T follicular helper cell (primary cell): ENCODE results near the gene BPHL.
"Not testable (repeated sequence)": the region's sequence is repeated elsewhere in the genome, so short reads cannot be mapped to it uniquely, and the experiment has no call there.

Source experiments
- DNase-seq: peaks from one replicate; pipeline ENCODE4 v3.0.0-alpha.2; 2020; ENCODE audit warnings: low read depth
- total RNA-seq, 2 experiments: gene quantifications; one replicate each; lab custom pipeline; 2026; lab: John Stamatoyannopoulos, UW

The BPHL gene
- 3.5 to 7.5 reads per million in 2 experiments for total RNA-seq

DNA sequence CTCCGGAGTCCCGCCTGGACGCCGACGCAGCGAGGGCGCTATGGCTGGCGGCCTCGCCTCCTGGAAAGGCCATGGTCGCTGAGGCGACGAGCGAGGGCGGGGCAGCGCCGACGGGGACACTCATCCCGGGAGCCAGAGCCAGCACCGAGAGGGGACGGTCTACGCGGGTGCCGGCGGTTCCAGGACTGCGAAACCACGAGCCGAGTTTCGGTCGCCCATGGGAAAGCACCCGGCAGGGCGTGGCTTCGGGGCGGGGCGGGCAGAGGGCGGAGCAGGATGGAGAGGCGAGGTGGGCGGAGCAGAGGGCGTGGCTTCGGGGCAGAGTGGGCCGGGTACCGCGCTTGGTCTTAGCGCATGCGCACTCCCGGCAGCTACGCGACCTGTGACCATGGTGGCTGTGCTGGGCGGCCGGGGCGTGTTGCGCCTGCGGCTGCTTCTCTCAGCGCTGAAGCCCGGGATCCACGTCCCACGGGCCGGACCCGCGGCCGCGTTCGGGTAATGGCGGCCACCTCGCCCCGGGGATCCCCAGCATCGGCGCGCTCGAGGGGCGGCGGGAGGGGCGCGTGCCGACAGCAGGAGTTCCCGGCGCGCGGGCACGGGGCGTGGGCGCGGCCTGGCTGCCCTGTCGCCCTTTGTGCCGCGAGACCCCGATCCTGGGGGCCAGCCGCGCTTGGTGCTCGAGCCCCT lies at the start of gene BPHL:
BPHL (plus strand) TSS at position 359 of the 687 bp plus-strand sequence; CDS start at position 389, 30 bp downstream.
- peak; percentile 99 for DNase-seq

DNA sequence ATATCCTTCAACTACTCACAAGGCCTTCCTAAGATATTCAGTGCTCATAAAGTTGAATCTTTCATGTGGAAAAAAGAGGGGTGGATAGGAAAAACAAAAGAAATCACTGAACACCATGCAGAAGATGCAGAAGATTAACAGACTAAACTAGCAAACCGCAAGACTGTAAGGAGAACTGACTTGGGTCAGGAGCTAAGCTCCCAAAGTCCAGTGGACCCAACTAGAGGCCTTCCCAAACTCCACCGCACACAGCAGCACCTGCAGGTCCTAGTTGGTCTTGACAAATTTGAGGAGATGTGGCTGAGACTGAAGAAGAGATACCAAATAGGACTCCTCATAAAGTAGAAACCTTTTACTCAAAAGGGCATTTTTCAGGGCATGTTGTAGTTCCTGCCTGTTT lies 46.9 kb upstream of the BPHL start:
- no peak for DNase-seq

GRCh38 chr6:3072798-3073197 lies 45.7 kb upstream of the BPHL start:
- no peak for DNase-seq

DNA sequence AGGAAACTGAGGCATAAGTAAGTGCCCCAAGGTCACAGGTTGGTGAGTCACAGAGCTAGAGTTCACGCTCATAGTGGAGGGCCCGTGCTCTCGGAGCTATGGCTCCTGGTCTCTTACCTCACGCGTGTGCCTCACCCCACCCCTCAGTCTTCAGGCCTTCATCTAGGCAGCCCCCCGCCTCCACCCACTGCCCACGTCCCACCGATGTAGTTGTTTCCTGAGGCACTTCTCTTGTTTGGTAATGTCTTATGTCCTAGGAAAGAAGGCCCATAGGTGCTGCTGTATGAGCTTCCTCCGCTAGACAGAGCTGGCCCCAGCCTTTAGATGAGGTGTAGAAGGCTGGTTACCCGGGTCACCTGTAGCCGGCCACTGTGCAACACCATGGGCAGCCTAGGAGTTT lies 45.1 kb upstream of the BPHL start:
- DNase-seq = no peak

DNA sequence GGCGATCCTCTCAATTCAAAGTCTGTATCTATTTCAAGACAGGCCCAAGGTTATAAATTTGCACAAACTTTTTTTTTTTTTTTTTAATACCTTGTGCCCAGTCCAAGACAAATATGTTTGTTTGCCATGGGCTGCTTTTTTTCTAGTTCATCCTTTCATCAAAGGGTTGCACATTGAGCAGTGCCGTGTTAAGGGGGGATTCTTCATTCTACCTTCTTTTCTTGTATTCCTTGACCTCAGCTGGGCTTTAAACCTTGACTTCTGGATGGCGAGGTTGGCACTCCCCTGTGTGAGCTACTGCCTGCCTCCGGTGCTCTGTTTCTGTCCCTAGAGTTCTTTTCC lies 42.8 kb upstream of the BPHL start:
- no peak for DNase-seq

DNA sequence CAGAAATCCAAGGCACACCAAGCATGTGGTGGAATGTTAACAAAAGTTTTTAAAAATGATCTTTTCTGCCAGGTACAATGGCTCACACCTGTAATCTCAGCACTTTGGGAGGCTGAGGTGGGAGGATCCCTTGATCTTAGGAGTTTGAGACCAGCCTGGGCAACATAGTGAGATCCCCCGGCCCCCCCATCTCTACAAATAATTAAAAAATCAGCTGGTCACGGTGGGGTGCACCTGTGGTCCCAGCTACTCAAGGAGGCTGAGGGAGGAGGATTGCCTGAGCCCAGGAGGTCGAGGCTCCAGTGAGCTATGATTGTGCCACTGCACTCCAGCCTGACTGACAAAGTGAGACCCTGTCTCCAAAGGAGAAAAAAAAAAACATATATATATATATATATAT lies 42.2 kb upstream of the BPHL start:
- no peak for DNase-seq

DNA sequence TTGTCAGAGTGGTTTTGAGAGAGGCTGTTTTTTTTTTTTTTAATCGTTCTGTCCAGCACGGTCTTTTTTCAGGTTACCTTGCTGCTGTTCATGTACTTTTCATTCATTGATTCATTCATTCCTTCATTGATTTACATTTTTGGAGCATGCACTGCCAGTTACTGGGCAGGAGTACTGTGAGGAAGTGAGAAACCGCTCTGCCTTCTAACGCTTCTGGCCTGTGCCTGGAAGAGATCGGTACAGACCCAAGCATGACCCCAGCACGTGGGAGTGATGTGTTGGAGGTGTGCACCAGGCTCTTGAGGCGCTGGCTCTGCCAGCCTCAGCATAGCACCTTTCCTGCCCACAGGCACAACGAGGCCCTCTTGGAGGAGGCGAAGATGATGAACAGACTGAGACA lies 41.1 kb upstream of the BPHL start:
- DNase-seq = no peak

DNA sequence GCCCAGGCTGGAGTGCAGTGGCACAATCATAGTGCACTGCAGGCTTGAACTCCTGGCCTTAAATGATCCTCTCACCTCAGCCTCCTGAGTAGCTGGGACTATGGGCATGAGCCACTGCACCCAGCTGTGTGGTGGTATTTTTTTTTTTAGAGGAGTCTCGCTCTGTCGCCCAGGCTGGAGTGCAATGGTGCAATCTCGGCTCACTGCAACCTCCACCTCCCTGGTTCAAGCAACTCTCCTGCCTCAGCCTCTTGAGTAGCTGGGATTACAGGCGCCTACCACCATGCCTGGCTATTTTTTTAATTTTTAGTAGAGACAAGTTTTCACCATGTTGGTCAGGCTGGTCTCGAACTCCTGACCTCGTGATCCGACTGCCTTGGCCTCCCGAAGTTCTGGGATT lies 39.6 kb upstream of the BPHL start:
- not testable (repeated sequence) for DNase-seq

DNA sequence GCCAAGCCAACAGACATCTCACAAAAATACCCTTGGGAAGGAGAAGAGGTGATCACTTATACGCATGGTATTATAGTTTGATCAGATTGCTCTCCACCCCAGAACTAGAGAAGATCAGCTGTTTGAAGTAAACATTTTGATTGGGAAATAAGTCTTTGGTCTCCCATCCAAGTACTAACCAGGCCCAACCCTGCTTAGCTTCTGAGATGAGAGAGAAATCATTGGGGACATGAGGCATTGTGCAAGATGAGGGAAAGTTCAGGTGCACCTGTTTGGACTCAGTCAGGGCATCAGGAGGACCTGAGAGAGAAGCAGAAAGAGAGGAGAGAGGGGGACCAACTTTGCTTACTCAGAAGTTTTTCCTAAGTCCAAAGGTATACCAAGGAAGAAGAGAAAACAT lies 38.8 kb upstream of the BPHL start:
- DNase-seq = no peak

DNA sequence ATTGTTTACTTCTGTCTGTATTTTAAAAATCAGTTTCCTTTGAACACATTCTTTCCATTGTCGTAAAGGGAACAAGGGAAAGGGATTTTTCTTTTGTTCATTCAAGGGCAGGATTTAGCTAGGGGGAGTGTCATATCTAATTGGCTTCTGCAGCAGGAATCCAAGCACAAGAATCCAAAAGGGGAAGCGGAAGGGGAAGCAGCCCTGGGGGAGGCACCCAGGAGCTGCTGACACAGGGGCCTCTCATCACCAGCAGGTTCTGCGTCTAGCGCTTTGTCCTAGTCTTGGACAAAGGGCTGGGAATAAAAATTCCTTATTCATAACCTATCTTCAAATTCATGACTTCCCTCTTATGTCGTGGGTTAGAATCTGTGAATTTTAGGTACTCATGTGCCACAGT lies 36.6 kb upstream of the BPHL start:
- no peak for DNase-seq

- DNase-seq = no peak
These were observed 33.4 kb upstream of the BPHL start for GRCh38 chr6:3085074-3085473.

- DNase-seq = no peak
These were observed 32.1 kb upstream of the BPHL start for GRCh38 chr6:3086282-3086946.

DNA sequence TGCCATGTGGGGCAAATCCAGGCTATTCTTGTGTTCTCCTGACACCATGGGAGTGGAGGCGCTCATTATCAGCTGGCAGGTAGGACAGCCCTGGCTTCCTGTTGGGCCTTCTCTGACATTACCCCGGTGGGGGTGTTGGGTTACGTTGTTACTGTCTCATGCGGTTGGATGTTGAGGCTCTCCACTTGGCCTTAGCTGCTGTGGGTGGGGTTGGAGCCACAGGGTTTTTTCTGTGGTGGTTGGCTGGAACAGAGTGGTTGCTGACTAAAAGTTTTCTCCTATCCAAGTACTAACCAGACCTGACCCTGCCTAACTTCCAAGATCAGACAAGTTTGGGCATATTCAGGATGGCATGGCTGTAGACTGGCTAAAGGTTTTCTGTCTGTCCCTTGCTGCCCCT lies 30.1 kb upstream of the BPHL start:
- DNase-seq = no peak

DNA sequence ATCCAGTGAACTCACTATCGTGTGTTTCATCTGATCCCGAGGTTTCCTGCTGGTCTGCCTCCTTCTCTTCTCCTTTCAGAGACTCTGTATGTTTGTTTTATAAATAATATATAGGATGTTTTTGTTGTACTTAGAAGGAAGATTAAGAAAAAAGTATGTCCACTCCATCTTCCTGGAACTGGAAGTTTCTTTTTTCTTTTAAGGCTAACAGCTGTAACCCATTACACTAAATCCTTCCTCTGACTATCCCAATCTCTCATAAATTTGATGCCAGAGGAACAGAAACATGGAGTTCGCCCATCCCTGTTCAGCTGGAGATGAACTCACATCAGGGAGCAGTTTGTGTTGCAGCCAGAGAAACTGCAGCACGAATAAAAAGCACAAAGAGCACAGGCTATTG lies 29.5 kb upstream of the BPHL start:
- no peak for DNase-seq

- no peak for DNase-seq
These were observed 28.5 kb upstream of the BPHL start for GRCh38 chr6:3090013-3090412.

DNA sequence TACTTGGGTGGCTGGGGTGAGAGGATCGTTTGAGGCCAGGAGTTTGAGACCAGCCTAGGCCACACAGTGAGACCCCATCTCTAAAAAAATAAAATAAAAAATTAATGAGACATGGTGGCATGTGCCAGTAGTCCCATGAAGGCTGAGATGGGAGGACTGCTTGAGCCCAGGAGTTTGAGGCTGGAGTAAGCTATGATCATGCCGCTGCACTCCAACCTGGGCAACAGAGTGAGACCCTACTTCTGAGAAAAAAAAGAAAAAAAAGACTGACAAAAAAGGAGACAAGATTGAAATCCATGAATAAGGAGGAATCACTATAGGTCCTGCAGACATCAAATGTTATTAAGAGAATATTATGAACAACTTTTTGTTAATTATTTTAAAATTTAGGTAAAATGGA lies 23.7 kb upstream of the BPHL start:
- DNase-seq = no peak

GRCh38 chr6:3102875-3103274 lies 15.6 kb upstream of the BPHL start:
- DNase-seq = no peak

- DNase-seq = no peak
These were observed 9.6 kb upstream of the BPHL start for GRCh38 chr6:3108746-3109414.

DNA sequence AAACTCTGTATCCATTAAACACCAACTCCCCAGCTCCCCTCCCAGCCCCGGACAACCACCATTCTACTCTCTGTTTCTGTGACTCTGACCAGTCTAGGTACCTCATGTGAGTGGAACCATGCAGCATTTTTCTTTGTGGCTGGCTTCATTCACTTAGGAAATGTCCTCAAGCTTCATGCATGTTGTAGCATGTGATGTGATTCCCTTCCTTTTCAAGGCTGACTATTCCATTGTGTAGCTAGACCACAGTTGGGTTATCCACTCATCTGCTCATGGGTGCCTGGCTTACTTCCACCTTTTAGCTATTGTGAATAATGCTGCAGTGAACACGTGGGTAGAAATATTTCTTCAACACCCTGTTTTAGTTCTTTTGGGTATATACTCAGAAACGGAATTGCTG lies 8.8 kb upstream of the BPHL start:
- DNase-seq = no peak

DNA sequence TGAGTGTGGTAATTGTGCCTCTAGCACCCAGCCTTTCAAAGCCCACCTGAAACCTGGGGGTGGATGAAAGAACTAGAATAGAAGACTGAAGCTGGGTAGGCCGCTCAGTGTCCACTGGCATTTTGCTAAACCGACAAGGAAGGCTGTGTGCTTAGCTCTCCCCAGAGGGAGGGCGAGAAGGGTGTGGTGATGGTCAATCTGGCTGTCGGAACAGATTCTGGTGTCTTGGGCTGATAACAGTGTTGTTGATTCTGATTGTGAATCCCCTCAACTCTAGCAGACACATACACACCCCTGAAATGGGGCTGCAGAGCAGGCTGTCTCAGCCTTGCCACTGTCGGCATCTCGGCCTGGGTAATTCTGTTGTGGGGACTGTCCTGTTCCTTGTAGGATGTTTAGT lies 4.1 kb upstream of the BPHL start:
- no peak for DNase-seq

DNA sequence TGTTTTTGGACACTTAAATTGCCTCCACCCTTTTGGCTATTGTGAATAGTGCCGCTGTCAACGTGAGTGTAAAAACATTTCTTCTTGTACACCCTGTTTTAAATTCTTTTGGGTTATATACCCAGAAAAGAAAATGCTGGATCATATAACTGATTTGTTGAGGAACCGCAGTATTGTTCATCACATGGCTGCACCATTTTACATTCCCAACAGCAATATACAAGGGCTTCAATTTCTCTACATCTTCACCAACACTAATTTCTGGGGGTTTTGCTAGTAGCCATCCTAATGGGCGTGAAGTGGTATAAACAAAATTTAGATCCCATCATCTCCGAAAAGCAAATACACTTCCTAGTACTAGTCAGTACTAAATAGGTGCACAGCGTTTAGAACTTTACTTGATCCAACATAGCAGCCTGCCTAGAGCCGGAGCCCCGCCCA lies 579 bp upstream of the BPHL start:
- DNase-seq = no peak

- DNase-seq = no peak
These were observed 671 bp downstream of the BPHL start for GRCh38 chr6:3119040-3119723.

DNA sequence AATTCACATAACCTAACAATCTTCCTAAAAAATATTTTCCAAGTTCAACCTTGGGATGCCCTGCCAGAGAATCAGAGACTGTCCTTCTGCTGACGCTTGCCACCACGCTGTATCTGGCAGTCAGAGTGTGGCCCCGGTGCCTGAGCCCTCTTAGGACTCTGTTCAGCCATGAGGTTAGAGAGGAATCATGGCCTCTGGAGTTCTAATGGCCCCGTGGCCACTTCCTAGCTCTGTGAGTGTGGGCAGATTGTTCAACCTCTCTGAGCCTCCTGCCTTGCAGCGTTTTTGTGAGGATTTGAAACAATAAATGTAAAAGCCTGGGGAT lies 2.2 kb downstream of the BPHL start:
- no peak for DNase-seq
